ENCODE results near the gene GHSR.

DNA sequence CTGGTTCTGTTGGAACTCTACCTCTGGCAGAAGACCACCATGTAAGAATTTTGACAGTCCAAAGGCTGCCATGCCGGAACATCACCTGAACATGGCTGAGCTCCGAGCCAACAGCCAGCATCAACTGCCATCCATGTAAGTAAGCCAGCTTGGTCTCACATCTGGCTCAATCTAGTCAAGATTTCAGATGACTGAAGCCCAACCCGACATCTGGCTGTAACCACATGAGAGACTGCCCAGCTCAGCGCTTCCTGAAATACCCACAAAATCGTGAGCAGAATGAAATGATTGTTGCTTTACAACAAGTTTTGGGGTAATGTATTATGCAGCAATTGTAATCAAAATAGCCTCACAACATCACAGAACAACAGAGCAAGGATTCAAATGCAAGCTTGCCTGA lies 32.9 kb downstream of the GHSR start:
- TF ChIP-seq EZH2 (IDR thresholded peaks at IDR 0.05; ENCODE audit: insufficient read depth, poor library complexity, severe bottlenecking) (no peak), EZH2phosphoT487 (IDR thresholded peaks at IDR 0.05; ENCODE audit: insufficient read depth, low read depth) (no peak)

All from GM23248 (cell line).